NCI-H526 (cell line): ENCODE measurements around the gene DNTTIP2.
"Not testable (repeated sequence)": the region's sequence is repeated elsewhere in the genome, so short reads cannot be mapped to it uniquely, and the experiment has no call there.

Source experiments
- DNase-seq, 2 experiments: peaks; one replicate each; lab custom pipeline; 2025; lab: John Stamatoyannopoulos, UW

Gene DNTTIP2

DNA sequence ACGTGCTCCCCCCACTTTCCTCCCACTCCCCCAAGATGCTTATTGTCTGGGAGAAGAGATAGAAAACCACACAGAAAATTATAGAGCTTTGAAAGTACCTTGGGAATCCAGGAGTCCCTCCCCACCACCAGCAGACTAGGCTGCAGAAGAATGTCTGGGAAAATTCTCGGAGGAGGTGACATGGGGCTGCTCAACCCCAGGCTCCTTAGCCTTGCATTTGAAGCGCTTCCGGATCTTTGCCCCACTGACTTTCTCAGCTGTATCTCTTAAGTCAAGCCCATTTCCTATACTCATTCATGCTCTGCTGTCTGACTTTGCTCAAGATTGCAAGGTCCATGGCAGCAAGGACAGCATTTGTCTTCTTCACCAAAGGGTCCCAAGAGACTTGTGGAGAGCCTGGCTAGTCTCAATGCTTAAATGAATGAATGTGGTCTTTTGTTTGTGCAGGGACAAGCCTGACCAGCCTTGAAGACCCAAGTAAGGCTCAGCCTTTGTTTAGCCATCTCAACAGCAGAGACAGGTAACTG, 38.0 kb downstream of the DNTTIP2 start:
- DNase-seq: no peak

DNA sequence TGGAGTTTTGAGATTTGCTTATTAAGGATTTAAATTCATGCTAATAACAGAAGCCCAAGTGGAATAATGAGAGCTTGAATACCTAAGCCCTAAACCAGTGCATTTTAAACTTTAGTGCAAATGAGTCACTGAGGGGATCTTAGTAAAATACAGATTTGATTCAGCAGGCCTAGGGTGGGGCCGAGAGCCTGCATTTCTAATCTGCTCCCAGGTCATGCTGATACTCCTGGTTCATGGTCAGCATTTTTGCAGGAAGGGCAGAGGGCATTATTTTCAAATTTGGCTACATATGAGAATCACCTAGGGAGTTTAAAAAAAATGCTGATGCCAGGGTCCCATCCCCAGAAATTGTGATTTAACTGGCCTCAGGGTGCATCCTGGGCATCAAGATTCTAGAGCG, 39.3 kb downstream of the DNTTIP2 start:
- DNase-seq: no peak

DNA sequence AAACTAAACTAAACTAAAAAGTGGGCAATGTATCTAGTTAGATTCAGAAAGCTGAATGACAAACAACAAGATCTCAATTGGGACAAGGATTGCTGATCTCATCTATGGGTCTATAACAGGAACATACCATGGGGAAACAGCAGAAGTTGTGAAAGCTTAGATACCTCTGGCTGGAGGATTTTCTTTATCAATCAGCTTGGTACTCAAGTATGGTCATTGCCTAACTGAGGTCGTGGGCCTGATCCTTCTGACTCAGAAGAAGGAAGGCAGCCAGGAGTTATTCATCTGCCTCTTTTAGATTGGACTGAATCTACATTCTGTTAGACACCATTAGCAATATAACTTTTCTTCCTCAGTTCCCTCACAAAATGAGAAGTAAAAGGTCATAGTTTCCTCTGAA, 39.7 kb downstream of the DNTTIP2 start:
- DNase-seq: no peak

DNA sequence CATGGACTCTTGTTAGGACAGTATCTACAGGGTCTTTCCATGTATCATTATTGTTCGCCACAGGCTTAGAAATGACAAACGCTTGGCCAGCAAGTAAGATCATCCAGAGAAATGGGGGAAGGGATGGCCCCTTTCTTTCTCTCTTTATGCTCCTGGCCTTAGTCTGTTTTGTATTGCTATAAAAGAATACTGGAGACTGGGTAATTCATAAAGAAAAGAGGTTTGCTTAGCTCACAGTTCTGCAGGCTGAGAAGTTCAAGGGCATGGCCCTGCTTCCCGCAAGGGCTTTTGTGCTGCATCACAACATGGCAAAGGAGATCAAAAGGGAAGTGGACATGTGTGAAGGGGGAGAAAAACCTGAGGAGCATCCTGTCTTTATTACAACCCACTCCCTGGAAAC, 41.0 kb downstream of the DNTTIP2 start:
- DNase-seq: no peak

DNA sequence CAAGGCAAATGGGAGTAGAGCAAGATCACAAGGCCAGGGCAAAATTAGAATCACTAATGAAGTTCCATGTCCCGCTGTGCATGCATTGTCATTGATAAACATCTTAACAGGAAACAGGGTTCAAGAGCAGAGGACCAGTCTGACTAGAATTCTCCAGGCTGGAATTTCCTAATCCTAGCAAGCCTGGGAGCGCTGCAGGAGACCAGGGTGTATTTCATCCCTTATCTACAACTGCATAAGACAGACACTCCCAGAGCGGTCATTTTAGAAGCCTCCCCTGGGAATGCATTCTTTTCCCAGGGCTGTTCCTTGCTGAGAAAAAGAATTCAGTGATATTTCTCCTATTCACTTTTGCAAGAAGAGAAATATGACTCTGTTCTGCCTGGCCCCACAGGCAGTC, 45.7 kb downstream of the DNTTIP2 start:
- DNase-seq: not testable (repeated sequence)

DNA sequence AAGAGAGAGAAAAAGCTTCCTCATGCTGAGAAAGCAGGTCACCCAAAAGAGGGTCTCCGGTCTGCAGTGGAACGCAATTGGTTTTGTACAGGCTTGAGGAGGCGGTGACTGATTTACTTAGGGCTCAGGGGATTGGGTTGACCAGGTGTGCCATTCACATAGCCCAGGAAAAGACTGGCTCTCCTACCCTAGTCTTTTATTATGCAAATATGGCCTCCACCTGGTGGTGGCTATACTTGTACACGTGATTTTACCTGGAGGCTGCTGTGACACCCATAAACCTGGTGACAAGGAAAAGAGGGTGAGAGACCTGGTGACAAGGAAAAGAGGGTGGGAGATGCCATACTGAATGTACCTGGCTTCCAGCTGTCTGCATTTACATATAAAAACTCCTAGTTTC, 49.9 kb downstream of the DNTTIP2 start:
- peak; percentile 10 to 27 for DNase-seq

DNA sequence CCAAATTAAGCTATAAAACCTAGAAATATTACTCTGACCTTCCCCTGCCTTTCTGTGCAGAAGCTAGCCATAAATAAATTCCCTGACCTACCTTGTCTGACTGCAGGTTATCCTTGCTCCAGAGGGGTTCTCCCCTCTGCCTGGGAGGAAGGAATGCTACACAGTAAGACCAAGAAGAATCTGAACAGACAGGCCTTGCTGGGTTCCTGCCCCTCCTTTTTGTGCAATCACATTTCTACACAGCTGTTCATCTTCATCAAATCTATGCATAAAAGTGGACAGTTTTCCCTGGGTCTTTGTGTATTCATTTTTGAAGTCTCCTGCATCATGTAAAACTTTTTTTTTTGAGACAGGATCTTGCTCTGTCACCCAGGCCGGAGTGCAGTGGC, 50.6 kb downstream of the DNTTIP2 start:
- DNase-seq: no peak

DNA sequence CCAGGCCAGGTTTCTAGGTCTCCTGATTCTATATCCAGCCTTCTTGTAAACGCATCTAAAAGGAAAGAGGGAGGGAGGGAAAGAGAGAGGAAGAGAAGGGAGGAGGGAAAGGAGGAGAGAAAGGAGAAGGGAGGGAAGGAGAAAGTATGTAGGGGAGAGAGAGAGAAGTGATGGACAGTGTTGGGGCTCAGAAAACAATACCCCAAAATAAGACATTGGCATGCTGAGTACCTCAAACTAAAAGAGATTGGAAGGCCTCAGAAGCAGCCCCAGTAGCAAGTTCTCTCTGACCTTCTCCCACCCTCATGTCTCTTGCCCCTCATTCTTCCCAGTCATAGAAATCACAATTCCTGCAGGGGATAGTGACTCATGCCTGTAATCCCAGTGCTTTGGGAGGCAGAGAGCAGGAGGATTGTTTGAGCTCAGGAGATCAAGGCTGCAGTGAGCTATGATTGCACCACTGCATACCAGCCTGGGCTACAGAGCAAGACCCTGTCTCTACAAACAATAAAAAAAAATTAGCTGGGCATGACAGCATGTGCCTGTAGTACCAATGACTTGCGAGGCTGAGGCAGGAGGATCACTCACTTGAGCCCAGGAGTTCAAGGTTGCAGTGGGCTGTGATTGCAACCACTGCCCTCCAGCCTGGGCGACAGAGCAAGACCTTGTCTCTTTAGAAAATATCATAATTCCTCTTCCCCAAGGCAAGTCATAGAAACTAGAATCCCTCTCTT, 51.2 kb downstream of the DNTTIP2 start:
- no peak for DNase-seq

DNA sequence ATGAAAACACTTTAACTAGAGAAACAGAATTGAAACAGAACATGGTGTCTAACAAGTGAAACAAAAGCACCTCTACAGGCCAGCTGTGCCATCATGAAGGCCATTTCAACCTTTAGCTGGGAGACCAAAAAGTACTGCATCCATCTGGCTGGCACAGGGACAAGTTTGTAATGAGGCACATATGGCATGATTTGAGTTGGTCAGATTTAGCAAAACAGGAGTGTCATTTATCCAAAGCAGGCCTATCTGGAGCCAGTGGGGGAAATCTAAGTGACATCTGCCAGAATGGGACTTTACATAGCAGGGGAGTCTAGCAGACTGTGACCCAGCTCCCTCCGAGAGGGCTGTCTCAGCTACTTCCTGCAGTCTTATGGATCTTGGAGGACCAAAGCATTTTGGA, 51.9 kb downstream of the DNTTIP2 start:
- DNase-seq: no peak

DNA sequence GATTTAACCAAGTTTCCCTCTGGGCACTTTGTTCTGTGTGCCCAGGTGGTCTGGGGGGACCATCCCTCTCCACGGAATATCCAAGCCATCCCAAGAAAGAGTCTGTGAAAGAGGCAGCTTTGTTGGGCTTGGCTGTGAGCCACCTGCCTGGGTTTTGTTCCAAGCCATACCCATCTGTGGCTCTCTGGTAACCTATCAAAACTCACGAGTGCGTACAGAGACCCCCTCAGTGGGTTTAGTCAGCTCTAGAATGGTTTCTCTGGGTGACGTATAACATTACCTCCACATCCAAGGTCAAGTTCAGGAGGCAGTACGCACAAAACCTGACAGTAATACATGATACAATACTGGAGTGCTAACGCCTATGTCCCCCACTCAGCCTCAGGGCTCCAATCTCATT, 54.2 kb downstream of the DNTTIP2 start:
- no peak for DNase-seq

DNA sequence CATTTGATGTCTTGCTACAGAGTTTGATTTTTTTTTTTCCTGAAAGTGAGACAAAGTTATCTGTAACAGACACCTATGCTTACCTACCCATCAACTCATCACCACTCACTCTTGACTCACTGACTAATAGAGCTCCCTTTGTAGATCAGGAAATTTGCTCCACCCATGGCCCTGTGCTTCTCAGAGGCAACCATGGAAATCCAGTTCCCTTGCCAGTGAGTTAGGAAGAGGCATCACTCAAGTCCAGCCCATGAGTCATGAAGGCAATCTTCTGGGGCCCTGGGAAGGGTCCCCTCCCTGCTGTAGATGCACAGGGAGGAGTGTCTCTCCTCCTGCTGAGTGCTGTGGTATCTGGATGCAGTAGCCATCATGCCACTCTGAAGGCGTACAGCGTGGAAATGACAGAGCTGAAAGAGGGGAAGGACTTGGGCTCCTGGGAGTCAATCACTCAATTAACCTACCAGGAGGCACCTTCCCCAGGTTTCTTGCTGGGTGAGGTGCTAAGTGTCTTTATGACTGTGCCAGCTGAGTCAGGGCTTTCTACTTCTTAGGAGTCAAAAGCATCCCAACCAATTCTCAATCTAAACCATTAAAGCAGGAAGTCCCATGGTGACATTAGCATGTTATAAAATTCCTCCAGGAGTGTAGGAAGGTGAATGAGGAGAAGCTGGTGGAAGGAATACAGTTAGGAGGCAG, 56.1 kb downstream of the DNTTIP2 start:
- no peak for DNase-seq

DNA sequence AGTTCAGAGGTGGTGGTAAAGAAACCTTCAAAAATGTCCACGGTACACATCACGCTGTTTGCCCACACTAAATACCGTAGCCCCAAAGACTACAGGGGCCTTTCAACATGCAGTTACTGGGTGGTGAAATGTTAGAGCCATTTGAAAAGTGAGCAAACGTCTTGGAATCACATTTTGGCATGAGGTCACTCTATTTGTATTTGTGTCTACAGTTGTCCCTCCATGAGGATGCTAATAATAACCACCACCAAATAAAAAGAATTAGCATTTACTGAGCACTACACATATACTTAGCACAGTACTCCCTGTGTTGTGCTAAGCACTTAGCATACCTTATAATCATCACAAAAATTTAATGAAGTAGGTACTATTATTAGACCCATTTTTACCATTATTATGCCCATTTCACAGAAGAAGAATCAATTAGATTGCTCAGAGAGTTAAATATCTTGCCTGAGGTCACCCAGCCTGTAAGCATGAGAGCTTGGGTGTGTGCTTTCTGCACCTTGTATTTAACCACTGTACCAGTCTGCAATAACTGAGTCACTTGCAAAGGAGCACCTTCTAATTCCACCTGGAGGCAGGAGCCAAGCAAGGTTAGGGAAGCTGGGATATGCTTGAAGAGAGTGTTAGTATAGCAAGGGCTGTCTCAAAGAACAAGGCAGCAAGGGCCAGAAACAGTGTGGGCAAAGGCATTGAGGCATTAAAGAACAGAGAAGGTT, 57.4 kb downstream of the DNTTIP2 start:
- no peak for DNase-seq

DNA sequence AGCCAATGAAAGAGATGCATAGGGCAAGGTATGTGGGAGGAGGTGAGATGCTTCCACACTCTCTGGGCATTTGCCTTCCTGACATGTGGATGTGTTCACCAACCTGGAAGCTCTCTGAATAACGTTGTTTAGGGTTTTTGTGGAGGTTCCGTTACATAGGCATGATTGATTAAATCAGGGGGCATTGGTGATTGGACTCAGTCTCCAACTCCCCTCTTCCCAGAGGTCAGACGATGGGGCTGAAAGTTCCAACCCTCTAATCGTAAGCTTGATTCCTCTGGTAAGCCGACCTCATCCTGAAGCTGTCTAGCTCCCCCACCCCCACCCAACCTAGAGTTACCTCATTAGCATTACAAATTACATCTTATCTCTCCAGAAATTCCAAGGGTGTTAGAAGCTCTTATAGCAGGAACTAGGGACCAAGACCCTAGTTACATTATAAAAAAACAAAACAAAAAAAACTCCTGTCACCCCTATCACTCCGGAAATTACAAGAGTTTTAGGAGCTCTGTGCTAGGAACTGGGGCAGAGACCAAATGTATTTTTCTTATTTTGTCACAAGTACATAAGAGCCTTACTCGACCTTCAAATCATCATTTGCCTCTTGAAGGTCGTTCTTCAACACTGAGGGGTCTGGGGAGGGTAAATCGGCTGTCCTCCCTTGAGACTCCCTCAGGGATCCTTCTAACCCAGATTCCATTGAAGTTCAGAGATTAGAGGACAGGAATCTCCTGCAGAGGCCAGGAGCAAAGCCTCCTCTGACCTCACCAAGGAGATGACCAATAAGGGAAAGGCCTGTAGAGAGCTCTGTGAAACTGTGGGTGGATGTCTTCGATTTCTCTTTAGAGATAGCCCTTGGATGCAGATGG, 58.2 kb downstream of the DNTTIP2 start:
- DNase-seq: no peak

DNA sequence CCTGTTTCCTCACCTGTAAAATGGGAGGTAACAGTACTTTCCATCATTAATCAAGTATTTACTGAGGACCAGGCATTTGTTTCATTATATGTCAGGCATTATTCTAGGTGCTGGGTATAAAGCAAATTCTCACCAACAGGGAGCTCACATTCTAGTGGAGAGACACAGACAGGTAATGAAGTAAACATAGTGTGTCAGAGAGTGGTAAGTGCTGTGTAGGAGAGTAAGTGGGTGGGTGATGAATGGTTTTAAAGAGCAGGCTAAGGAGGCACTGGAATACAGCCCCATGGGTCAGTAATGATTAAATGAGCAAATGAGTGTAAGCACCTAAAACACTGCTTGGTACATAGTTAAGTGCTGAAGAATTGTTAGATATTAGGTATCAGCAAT, 60.4 kb downstream of the DNTTIP2 start:
- DNase-seq: no peak

DNA sequence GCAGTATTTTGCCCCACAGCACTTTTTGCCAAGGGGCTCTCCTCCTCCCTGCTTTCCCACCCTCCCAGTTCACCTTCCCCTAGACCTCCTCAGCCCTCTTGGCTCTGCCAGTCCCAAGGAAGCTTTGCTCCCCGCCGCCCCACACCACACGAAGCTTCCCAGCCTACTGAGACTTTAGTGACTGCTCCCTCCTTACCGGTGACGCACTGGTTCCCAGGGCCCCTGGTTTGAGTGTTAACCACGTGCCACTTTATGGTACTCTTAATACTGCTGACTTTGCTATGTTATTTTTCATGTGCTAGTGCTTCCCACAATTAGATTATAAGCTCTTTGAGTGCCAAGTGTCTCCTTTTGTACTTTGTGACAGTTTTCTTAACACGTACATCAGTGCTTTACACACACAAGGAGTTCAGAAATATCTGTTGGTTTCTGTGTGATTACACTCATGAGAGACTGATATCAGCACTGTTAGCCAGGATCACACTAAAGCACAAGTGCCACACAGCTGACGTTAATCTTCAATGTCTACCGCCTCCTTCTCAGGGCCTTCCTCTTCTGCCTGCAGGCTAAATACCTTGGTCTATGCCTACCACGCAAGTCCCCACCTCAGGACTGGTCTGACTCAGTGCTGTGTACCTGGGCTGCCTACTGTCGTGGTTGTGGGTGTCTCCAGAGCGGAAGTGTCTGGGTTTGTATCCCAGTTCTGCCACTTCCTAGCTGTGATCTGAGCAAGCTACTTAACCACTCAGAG, 61.0 kb downstream of the DNTTIP2 start:
- no peak for DNase-seq

DNA sequence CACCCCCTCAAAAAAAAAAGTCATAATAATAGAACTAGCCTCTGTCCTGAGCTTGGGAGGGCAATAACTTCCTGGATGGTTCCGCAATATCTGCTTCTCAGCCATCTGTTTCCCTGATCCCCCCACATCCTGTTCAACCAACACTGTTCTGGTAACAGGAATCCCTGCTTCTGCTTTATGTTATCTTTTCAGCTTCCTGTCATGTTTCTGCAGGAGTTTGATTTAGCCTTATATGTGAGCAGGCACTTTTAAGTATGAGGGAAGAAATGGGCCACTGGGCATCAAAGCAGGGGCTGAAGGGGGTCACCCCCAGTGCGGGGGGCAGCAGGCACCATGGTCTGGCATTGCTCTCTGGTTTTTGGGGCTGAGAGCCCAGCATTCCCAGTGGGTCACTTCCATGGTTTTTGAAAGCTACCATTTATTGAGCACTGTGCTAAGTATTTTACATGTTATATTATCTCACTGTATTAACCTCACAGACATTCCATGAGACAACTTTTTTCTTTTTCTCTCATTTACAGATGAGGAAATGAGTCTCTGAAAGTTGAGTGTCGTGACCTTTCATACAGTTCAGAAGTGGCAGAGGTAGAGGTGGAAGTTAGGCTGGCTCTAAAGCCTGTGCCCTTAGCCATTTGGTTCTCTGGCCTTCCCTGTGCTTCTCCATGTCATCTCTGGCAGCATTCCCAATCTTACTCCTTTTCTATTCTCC, 61.9 kb downstream of the DNTTIP2 start:
- DNase-seq: no peak
